Tibial artery (tissue), 4 donors: ENCODE data around the gene TRIP12.
"Not testable (repeated sequence)": the region's sequence is repeated elsewhere in the genome, so short reads cannot be mapped to it uniquely, and the experiment has no call there.

Source experiments
- DNase-seq, 2 donors: peaks; one replicate each; pipeline ENCODE4 v3.0.0-alpha.2; 2019
- H3K27ac ChIP-seq, 2 donors: fragments of 200-600 bp; sonication (generic) in 1 of 2; 1 replicate in 1 of 2; 2 replicates in 1 of 2; pipeline ENCODE4 v1.5.1; 2018 to 2019; ENCODE audit warnings: mild to moderate bottlenecking in 1 of 2
- H3K27me3 ChIP-seq, 2 donors: fragments of 200-600 bp; sonication (generic) in 1 of 2; one replicate each; pipeline versions ENCODE4 v1.5.1 to v1.6.0; 2016 to 2019
- H3K36me3 ChIP-seq, 3 donors: fragments of 200-600 bp; sonication (generic) in 2 of 3; one replicate each; pipeline ENCODE4 v1.5.1; 2016 to 2019; ENCODE audit warnings: mild to moderate bottlenecking in 2 of 3
- H3K4me1 ChIP-seq, 4 donors: fragments of 200-600 bp; sonication (generic) in 2 of 4; 1 replicate in 3 of 4; 2 replicates in 1 of 4; pipeline ENCODE4 v1.5.1; 2016 to 2019
- H3K4me3 ChIP-seq, 2 donors: fragments of 200-600 bp; sonication (generic) in 1 of 2; 1 replicate in 1 of 2; 2 replicates in 1 of 2; pipeline ENCODE4 v1.5.1; 2018 to 2019; ENCODE audit warnings: mild to moderate bottlenecking in 2 of 2
- H3K9me3 ChIP-seq, 3 donors: fragments of 200-600 bp; sonication (generic) in 1 of 3; one replicate each; pipeline ENCODE4 v1.5.1; 2016 to 2019
- intact Hi-C: fragments of 100-400 bp; cut with DNase I; formaldehyde crosslinking; loops from one replicate; pipeline ENCODE4 v1.15.0; 2023; ENCODE audit warnings: low total_unique reads
- TF ChIP-seq, protein P1 (sequence below), 2 experiments: fragments of 200-600 bp in 1 of 2; fragments of 450-650 bp in 1 of 2; IDR thresholded peaks; one replicate each; pipeline ENCODE4 v1.5.1; 2017 to 2019; ENCODE audit warnings: antibody characterized with exemption in 2 of 2, mild to moderate bottlenecking in 1 of 2, moderate library complexity in 1 of 2

TRIP12 gene

DNA sequence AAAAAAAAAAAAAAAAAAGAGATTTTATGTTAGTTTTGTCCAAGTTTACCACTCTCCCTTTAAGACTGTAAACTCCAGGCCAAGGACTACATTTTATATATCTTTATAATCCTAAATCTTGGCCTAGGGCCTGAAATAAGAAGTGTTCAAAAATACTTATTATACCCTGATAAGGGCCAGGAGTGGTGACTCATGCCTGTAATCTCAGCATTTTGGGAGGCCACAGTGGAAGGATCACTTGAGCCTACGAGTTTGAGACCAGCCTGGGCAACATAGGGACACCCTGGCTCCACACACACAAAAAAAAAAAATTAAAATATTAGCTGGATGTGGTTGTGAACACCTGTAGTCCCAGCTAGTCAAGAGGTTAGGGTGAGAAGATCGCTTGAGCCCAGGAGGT is 12.7 kb downstream of the TRIP12 start:
- Histone ChIP-seq H3K4me1 (peaks cover 0 to 55% (median 10%) of the 10 kb centered on the region in 4 donors), H3K27me3 (no peaks in the 10 kb centered on the region), H3K4me3 (no peak overlapping the region), H3K9me3 (no peaks in the 10 kb centered on the region), H3K27ac (no peak overlapping the region), H3K36me3 (peaks cover 10 to 16% (median 10%) of the 10 kb centered on the region in 3 donors)
- DNase-seq = no peak
- TF ChIP-seq, protein P1, sequence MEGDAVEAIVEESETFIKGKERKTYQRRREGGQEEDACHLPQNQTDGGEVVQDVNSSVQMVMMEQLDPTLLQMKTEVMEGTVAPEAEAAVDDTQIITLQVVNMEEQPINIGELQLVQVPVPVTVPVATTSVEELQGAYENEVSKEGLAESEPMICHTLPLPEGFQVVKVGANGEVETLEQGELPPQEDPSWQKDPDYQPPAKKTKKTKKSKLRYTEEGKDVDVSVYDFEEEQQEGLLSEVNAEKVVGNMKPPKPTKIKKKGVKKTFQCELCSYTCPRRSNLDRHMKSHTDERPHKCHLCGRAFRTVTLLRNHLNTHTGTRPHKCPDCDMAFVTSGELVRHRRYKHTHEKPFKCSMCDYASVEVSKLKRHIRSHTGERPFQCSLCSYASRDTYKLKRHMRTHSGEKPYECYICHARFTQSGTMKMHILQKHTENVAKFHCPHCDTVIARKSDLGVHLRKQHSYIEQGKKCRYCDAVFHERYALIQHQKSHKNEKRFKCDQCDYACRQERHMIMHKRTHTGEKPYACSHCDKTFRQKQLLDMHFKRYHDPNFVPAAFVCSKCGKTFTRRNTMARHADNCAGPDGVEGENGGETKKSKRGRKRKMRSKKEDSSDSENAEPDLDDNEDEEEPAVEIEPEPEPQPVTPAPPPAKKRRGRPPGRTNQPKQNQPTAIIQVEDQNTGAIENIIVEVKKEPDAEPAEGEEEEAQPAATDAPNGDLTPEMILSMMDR (IDR thresholded peaks at IDR 0.05) = no peak
- intact Hi-C loops = no loop called here

DNA sequence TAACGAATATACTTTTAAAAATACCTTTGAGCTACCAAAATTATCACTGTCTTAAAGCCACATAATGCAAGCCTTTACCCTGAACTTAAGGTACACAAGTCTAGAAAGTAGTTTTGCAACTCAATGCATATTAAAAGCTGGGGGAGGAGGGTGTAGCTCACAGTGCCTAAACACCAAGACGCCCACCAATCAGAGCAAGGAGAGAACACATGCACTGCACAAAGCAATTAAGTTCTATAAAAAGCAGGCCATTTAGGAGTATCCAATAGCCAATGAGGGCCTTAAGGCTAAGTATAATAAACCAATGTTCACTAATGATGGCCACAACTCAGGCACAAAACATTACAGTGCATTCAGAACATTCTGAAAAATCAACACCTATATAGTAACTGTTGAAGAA is 16.2 kb downstream of the TRIP12 start:
- Histone ChIP-seq H3K4me3 (no peak overlapping the region), H3K4me1 (peaks cover 0 to 34% (median 15%) of the 10 kb centered on the region in 4 donors), H3K9me3 (no peaks in the 10 kb centered on the region), H3K27ac (no peak overlapping the region), H3K27me3 (no peaks in the 10 kb centered on the region), H3K36me3 (peaks cover 16 to 17% (median 16%) of the 10 kb centered on the region in 3 donors)
- DNase-seq = no peak
- intact Hi-C loops = no loop called here
- TF ChIP-seq, protein P1 (IDR thresholded peaks at IDR 0.05) = no peak

DNA sequence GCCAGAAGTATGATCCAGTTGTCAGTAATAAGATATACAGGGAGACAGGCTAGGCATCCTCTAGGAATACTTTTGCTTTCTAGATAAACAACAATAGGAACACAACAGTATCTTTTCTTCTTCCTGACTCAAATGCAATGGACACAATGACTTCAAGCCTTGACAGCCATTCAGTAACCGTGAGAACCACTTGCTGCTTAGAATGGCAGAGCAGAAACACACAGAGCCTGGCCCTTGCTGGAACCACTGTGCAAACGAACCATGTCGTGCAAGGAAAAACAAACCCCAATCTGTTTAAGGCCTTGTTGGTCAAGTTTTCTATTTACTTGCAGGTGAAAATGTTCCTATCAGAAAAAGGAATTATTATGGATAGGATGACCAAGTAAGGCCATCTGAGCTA is 18.8 kb downstream of the TRIP12 start:
- intact Hi-C loops = no loop called here
- Histone ChIP-seq H3K4me3 (no peak overlapping the region), H3K27me3 (no peaks in the 10 kb centered on the region), H3K27ac (no peak overlapping the region), H3K4me1 (peaks cover 0 to 31% (median 11%) of the 10 kb centered on the region in 4 donors), H3K9me3 (no peaks in the 10 kb centered on the region), H3K36me3 (peaks cover 9 to 10% (median 10%) of the 10 kb centered on the region in 3 donors)
- no peak for DNase-seq
- TF ChIP-seq, protein P1 (IDR thresholded peaks at IDR 0.05) = no peak

DNA sequence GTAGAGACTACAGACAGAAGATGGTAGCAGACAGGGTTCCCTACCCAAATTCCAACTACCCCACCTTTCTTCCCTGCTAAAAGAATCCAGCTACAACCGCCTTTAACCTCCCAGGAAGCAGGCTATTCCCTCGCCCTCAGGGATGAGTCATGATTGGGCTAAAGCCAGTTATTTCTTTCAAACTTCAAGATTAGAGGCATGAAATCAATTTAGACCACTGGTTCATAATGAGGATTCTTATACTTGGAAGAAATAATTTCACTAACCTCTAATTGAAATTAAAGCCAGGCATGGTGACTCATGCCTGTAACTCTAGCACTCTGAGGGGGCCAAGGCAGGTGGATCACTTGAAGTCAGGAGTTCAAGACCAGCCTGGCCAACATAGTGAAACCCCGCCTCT is 20.0 kb downstream of the TRIP12 start:
- H3K27ac ChIP-seq = no peak overlapping the region
- no peak overlapping the region for H3K4me3 ChIP-seq
- intact Hi-C loops = no loop called here
- H3K9me3 ChIP-seq = no peaks in the 10 kb centered on the region
- H3K36me3 ChIP-seq = peaks cover 0 to 7% (median 6%) of the 10 kb centered on the region in 3 donors
- TF ChIP-seq, protein P1 (IDR thresholded peaks at IDR 0.05) = no peak
- H3K4me1 ChIP-seq = peaks cover 0 to 31% (median 11%) of the 10 kb centered on the region in 4 donors
- H3K27me3 ChIP-seq = no peaks in the 10 kb centered on the region
- DNase-seq = no peak

GRCh38 chr2:229900514-229900913 is 21.3 kb downstream of the TRIP12 start:
- H3K27ac ChIP-seq, H3K36me3 ChIP-seq, H3K4me3 ChIP-seq, H3K9me3 ChIP-seq, DNase-seq, H3K27me3 ChIP-seq, intact Hi-C loops: not testable (repeated sequence)
- peaks cover 0 to 40% (median 11%) of the 10 kb centered on the region in 4 donors for H3K4me1 ChIP-seq

DNA sequence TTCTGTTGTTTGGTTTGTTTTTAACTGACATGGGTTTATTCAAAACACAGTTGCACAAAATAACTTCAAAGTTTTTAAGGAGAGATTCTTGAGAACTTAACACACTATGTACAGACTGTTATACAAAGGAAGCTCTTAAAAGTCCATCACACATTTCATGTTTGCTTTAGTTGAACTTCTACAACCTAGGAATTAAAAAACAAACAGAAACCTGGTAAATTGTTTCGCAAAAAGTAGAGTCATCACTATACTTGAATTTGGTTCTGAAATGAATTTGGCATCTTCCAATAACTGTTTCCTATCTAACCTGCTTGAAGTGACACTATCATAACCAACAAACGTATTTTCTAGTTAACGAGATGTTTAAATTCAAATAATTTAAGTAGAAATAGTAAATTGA is 21.8 kb downstream of the TRIP12 start:
- TF ChIP-seq, protein P1 (IDR thresholded peaks at IDR 0.05) = no peak
- Histone ChIP-seq H3K27me3 (no peaks in the 10 kb centered on the region), H3K4me3 (no peak overlapping the region), H3K9me3 (no peaks in the 10 kb centered on the region), H3K27ac (no peak overlapping the region), H3K4me1 (peaks cover 0 to 43% (median 11%) of the 10 kb centered on the region in 4 donors), H3K36me3 (peaks cover 0 to 7% (median 6%) of the 10 kb centered on the region in 3 donors)
- no peak for DNase-seq
- intact Hi-C loops = no loop called here
